Esophagus muscularis mucosa (tissue), 4 donors: ENCODE measurements around the gene AKAP10.

Source experiments
- EP300 ChIP-seq: sonication (generic); formaldehyde crosslinking; IDR thresholded peaks from one replicate; pipeline ENCODE4 v1.6.1; 2017; ENCODE audit warnings: antibody characterized with exemption
- POLR2A ChIP-seq: fragments of 450-650 bp; IDR thresholded peaks from one replicate; pipeline ENCODE4 v1.6.1; 2017; ENCODE audit warnings: antibody characterized with exemption, moderate library complexity, mild to moderate bottlenecking, low read depth
- TF ChIP-seq, protein P1 (sequence below), 3 experiments: fragments of 200-600 bp in 2 of 3; fragments of 450-650 bp in 1 of 3; sonication (generic) in 2 of 3; IDR thresholded peaks; one replicate each; pipeline ENCODE4 v1.5.1; 2017 to 2019; ENCODE audit warnings: antibody characterized with exemption in 3 of 3, mild to moderate bottlenecking in 2 of 3, moderate library complexity in 1 of 3

DNA sequence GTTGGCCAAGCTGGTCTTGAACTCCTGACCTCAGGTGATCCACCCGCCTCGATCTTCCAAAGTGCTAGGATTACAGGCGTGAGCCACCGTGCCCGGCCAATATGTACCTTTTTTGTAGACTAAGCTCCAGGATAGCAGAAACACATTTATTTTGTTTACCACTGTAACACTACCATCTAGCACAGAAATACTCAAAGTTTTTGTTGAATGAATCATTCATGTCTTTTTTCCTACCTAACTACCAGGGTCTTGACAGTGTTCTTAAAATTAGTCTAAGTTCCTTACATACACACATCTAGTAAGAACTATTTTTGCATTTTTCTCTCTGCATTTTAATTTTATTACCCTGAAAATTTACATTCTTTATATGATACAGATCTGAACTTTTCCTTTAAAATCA lies 44.4 kb downstream of the AKAP10 start:
- TF ChIP-seq, protein P1, sequence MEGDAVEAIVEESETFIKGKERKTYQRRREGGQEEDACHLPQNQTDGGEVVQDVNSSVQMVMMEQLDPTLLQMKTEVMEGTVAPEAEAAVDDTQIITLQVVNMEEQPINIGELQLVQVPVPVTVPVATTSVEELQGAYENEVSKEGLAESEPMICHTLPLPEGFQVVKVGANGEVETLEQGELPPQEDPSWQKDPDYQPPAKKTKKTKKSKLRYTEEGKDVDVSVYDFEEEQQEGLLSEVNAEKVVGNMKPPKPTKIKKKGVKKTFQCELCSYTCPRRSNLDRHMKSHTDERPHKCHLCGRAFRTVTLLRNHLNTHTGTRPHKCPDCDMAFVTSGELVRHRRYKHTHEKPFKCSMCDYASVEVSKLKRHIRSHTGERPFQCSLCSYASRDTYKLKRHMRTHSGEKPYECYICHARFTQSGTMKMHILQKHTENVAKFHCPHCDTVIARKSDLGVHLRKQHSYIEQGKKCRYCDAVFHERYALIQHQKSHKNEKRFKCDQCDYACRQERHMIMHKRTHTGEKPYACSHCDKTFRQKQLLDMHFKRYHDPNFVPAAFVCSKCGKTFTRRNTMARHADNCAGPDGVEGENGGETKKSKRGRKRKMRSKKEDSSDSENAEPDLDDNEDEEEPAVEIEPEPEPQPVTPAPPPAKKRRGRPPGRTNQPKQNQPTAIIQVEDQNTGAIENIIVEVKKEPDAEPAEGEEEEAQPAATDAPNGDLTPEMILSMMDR (IDR thresholded peaks at IDR 0.05) = no peak
- TF ChIP-seq POLR2A = no peak
- TF ChIP-seq EP300 = no peak
